Muscle layer of duodenum (tissue), 2 donors: ENCODE data around the gene CMC2.

Source experiments
- H3K27ac ChIP-seq: one replicate; pipeline ENCODE4 v1.7.0; 2013; ENCODE audit warnings: mild to moderate bottlenecking, low read length
- H3K27me3 ChIP-seq: one replicate; pipeline ENCODE4 v1.7.0; 2013; ENCODE audit warnings: low read depth, mild to moderate bottlenecking, control low read depth, low read length
- H3K36me3 ChIP-seq, 2 donors: one replicate each; pipeline ENCODE4 v1.7.0; 2013; ENCODE audit warnings: low read length in 2 of 2, control low read depth in 1 of 2, mild to moderate bottlenecking in 1 of 2; ENCODE audit not compliant: insufficient read depth in 2 of 2, control insufficient read depth in 1 of 2
- H3K4me1 ChIP-seq, 2 donors: one replicate each; pipeline ENCODE4 v1.7.0; 2013; ENCODE audit warnings: low read length in 2 of 2, mild to moderate bottlenecking in 2 of 2, control low read depth in 1 of 2, moderate library complexity in 1 of 2; ENCODE audit not compliant: insufficient read depth in 2 of 2, control insufficient read depth in 1 of 2
- H3K4me3 ChIP-seq, 2 donors: one replicate each; pipeline ENCODE4 v1.7.0; 2013; ENCODE audit warnings: low read length in 2 of 2, low read depth in 1 of 2, mild to moderate bottlenecking in 1 of 2
- H3K9me3 ChIP-seq, 2 donors: one replicate each; pipeline ENCODE4 v1.7.0; 2013; ENCODE audit warnings: low read length in 2 of 2, control low read depth in 1 of 2, mild to moderate bottlenecking in 1 of 2; ENCODE audit not compliant: control insufficient read depth in 1 of 2
- donor health status: healthy.

Gene CMC2

GRCh38 chr16:81026429-81026828 is 19.7 kb upstream of the CMC2 start:
- H3K36me3 ChIP-seq, result peaks cover 0 to 1% of the 10 kb centered on the region in 2 donors
- no peak overlapping the region for H3K27ac ChIP-seq
- H3K4me3 ChIP-seq, result no peak overlapping the region
- no peaks in the 10 kb centered on the region for H3K27me3 ChIP-seq
- H3K9me3 ChIP-seq, result no peaks in the 10 kb centered on the region
- no peaks in the 10 kb centered on the region for H3K4me1 ChIP-seq

- no peaks in the 10 kb centered on the region for H3K4me1 ChIP-seq
- H3K27me3 ChIP-seq, result no peaks in the 10 kb centered on the region
- no peak overlapping the region for H3K27ac ChIP-seq
- H3K4me3 ChIP-seq, result no peak overlapping the region
- peaks cover 9 to 11% of the 10 kb centered on the region in 2 donors for H3K36me3 ChIP-seq
- H3K9me3 ChIP-seq, result no peaks in the 10 kb centered on the region
These were observed 11.8 kb upstream of the CMC2 start for GRCh38 chr16:81018496-81018895.

DNA sequence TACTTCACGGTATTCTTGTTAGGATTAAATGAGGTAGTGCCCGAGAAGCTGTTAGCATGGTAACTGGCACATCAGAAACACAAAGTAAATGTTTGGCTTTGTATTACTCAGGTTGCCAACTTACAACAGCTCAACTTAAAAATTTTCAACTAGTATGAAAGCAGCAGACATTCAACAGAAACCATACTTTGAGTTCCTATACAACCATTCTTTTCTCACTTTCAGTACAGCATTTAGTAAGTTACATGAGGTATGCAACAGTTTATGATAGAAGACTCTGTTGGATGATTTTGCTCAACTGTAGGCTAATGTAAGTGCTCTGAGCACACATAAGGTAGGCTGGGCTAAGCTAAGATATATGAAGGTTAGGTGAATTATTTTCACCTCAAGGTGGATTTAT is 8.0 kb upstream of the CMC2 start:
- no peaks in the 10 kb centered on the region for H3K9me3 ChIP-seq
- H3K27ac ChIP-seq, result no peak overlapping the region
- no peaks in the 10 kb centered on the region for H3K27me3 ChIP-seq
- H3K4me3 ChIP-seq, result no peak overlapping the region
- no peaks in the 10 kb centered on the region for H3K4me1 ChIP-seq
- H3K36me3 ChIP-seq, result peaks cover 4 to 7% of the 10 kb centered on the region in 2 donors

DNA sequence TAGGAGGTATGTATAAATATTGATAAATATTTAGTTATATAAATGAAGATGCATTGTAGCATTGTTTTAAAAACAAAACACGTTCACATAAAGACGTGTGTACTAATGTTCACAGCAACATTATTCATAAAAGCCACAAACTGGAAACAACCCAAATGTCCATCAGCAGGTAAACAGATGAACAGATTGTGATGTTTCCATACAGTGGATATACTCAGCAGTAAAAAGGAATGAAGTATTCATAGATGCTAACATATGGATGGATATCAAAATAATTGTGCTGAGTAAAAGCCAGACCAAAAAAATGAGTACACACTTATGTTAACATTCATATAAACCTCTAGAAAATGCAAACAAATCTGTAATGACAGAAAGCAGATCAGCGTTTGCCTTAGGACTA is 6.3 kb upstream of the CMC2 start:
- H3K27me3 ChIP-seq, result no peaks in the 10 kb centered on the region
- no peak overlapping the region for H3K4me3 ChIP-seq
- H3K4me1 ChIP-seq, result no peaks in the 10 kb centered on the region
- no peak overlapping the region for H3K27ac ChIP-seq
- no peaks in the 10 kb centered on the region for H3K9me3 ChIP-seq
- peaks cover 0 to 7% of the 10 kb centered on the region in 2 donors for H3K36me3 ChIP-seq

DNA sequence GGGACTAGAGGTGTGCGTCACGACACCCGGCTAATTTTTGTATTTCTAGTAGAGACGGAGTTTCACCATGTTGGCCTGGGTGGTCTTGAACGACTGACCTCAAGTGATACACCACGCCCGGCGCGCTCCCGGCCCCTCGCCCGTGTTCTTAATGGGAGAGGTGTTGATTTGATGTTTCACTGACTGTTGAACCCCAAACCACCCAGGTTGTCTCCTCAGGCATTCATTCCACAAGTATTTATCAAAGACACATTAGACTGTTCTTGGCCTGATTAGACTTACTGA is 1.8 kb upstream of the CMC2 start:
- peaks cover 0 to 4% of the 10 kb centered on the region in 2 donors for H3K36me3 ChIP-seq
- no peaks in the 10 kb centered on the region for H3K9me3 ChIP-seq
- H3K27me3 ChIP-seq, result no peaks in the 10 kb centered on the region
- no peak overlapping the region for H3K27ac ChIP-seq
- H3K4me3 ChIP-seq, result peak overlapping the region in 1 of 2 donors; percentile 83
- peaks cover 0 to 17% of the 10 kb centered on the region in 2 donors for H3K4me1 ChIP-seq

DNA sequence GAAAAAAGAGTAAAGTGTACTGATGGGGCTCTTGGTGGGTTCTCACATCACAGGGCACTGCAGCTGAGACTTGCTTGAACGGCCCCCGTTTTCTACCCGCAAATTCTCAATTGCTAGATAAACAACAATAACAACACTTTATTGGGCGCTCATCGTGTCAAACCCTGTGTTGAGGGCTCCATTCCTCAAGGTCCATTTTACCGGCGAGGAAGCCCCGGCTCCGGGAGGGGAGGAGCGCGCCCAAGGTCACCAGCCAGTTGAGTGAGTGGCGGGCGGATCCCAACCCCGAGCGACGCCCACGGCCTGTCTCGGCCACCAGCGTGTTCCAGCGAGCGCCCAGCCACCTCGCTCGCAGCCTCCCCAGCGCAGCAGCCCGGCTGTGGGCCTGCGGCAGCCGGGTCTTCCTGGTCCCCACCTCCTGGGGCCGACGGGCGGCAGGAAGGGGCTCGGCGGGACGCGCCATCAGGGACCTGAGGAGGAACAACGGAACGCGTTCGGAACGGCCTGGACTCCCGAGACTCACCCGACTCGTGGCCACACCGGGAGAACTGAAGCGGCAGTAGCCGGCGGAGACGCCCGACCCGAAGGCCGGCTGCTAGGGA is 373 bp downstream of the CMC2 start:
- Histone ChIP-seq H3K27me3 (no peaks in the 10 kb centered on the region), H3K4me3 (peak overlapping the region; percentile 83 to 93), H3K9me3 (no peaks in the 10 kb centered on the region), H3K36me3 (peaks cover 0 to 4% of the 10 kb centered on the region in 2 donors), H3K4me1 (peaks cover 0 to 17% of the 10 kb centered on the region in 2 donors), H3K27ac (peak overlapping the region; percentile 94)

DNA sequence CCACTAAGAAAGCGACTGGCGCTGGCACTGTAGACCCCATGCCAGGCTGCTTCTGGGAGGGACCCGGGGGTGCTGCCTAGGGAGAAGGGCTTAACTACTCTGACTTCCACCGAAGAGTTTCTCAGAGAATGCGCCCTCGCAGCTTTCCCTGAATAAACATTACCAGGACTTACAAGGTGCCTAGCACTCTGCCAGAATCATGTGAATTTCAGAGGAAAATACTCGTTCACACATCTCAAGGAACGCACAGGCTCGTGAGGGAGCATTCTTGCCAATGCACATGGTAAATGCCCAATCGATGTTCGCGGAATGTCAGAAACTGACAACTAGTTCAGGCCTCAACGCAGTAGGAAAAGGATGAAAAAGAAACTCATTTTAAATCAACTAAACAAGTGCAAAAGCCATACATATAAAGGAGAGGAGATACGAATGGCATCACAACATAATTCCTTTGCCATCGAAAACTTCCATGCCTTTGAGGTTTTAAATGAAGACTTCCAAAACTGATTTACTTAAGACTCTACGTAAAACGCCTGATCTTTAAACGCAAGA is 999 bp downstream of the CMC2 start:
- Histone ChIP-seq H3K27me3 (no peaks in the 10 kb centered on the region), H3K27ac (peak overlapping the region; percentile 94), H3K4me1 (peaks cover 0 to 17% of the 10 kb centered on the region in 2 donors), H3K9me3 (no peaks in the 10 kb centered on the region), H3K4me3 (peak overlapping the region; percentile 83 to 93), H3K36me3 (peaks cover 0 to 4% of the 10 kb centered on the region in 2 donors)

GRCh38 chr16:81004646-81005353 is 1.9 kb downstream of the CMC2 start:
- Histone ChIP-seq H3K36me3 (peaks cover 0 to 4% of the 10 kb centered on the region in 2 donors), H3K27me3 (no peaks in the 10 kb centered on the region), H3K9me3 (no peaks in the 10 kb centered on the region), H3K4me3 (peak overlapping the region; percentile 56 to 58), H3K27ac (peak overlapping the region; percentile 73), H3K4me1 (peaks cover 0 to 17% of the 10 kb centered on the region in 2 donors)

GRCh38 chr16:81003610-81004460 is 2.9 kb downstream of the CMC2 start:
- Histone ChIP-seq H3K4me1 (peaks cover 0 to 17% of the 10 kb centered on the region in 2 donors), H3K27ac (peak overlapping the region; percentile 73), H3K36me3 (peaks cover 0 to 4% of the 10 kb centered on the region in 2 donors), H3K9me3 (no peaks in the 10 kb centered on the region), H3K4me3 (peak overlapping the region; percentile 56 to 58), H3K27me3 (no peaks in the 10 kb centered on the region)

GRCh38 chr16:81003064-81003463 is 3.6 kb downstream of the CMC2 start:
- Histone ChIP-seq H3K27me3 (no peaks in the 10 kb centered on the region), H3K4me1 (peaks cover 0 to 17% of the 10 kb centered on the region in 2 donors), H3K27ac (no peak overlapping the region), H3K36me3 (peaks cover 0 to 4% of the 10 kb centered on the region in 2 donors), H3K4me3 (no peak overlapping the region), H3K9me3 (no peaks in the 10 kb centered on the region)

DNA sequence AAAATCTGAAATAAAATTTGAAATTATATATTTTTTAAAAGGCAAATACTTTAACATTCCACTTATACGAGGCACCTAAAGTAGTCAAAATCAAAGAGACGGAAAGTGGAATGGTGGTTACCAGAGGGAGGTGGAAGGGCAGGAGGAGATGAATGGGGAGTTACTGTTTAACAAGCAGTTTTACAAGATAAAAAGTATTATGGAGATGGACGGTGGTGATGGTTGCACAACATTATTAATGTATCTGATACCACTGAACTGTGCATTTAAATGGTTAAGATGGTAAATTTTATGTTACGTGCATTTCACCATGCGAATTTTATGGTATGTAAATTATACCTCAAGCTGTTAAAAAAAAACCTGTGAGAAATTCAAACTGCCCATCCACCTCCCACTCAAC is 5.4 kb downstream of the CMC2 start:
- peaks cover 0 to 17% of the 10 kb centered on the region in 2 donors for H3K4me1 ChIP-seq
- no peak overlapping the region for H3K4me3 ChIP-seq
- no peak overlapping the region for H3K27ac ChIP-seq
- peaks cover 0 to under 1% of the 10 kb centered on the region in 2 donors for H3K36me3 ChIP-seq
- H3K9me3 ChIP-seq, result no peaks in the 10 kb centered on the region
- no peaks in the 10 kb centered on the region for H3K27me3 ChIP-seq
